H1 (cell line): ENCODE measurements around the gene XPO5. TPM values are rescaled to one million over a fixed set of nuclear protein-coding genes. Genes with fewer than 3 reads are reported as not detected.

Experiments
- CTCF ChIA-PET: fragments of 300-600 bp; sonication (Branson Sonifier 250); formaldehyde crosslinking; loops from one replicate; lab custom pipeline; 2021; ENCODE audit not compliant: partially characterized antibody; lab: Charles Lee
- POLR2A ChIA-PET: fragments of 300-600 bp; sonication (Branson Sonifier 250); formaldehyde crosslinking; loops from one replicate; lab custom pipeline; 2021; ENCODE audit warnings: inconsistent platforms; ENCODE audit not compliant: partially characterized antibody; lab: Charles Lee
- DNase-seq, 2 experiments: peaks; one replicate each; pipeline versions ENCODE4 v3.0.0 to v3.0.0-alpha.2; 2010 to 2022; ENCODE audit warnings: low spot score in 2 of 2, low read depth in 1 of 2, mixed read lengths in 1 of 2
- FAIRE-seq: peaks from 2 replicates; lab custom pipeline; 2011; peaks lifted over from hg19 to GRCh38; lab: Jason Lieb, UNC
- H2AFZ ChIP-seq: 2 replicates; pipeline ENCODE4 v1.8.1; 2012; ENCODE audit warnings: low read length, inconsistent platforms
- H2AK5ac ChIP-seq: 2 replicates; pipeline ENCODE4 v1.6.1; 2013; ENCODE audit warnings: low read depth, low read length
- H2BK120ac ChIP-seq: replicated peaks from 2 replicates; pipeline ENCODE3; 2013; ENCODE audit warnings: low read depth, low read length, inconsistent platforms
- H2BK12ac ChIP-seq: 2 replicates; pipeline ENCODE4 v1.6.1; 2013; ENCODE audit warnings: low read depth, low read length
- H2BK15ac ChIP-seq: 2 replicates; pipeline ENCODE4 v1.6.1; 2013; ENCODE audit warnings: low read length
- H2BK20ac ChIP-seq: 2 replicates; pipeline ENCODE4 v1.6.1; 2013; ENCODE audit warnings: low read length
- H2BK5ac ChIP-seq: 2 replicates; pipeline ENCODE4 v1.6.1; 2013; ENCODE audit warnings: low read depth, low read length
- H3K14ac ChIP-seq: 2 replicates; pipeline ENCODE4 v1.6.1; 2013; ENCODE audit warnings: inconsistent platforms; ENCODE audit not compliant: insufficient read length
- H3K18ac ChIP-seq: 2 replicates; pipeline ENCODE4 v1.6.1; 2013; ENCODE audit warnings: low read length; ENCODE audit errors: extremely low read depth
- H3K23ac ChIP-seq: 2 replicates; pipeline ENCODE4 v1.6.1; 2013; ENCODE audit warnings: inconsistent platforms; ENCODE audit not compliant: insufficient read length
- H3K23me2 ChIP-seq: 2 replicates; pipeline ENCODE4 v1.6.1; 2013; ENCODE audit warnings: low read depth, low read length
- H3K27ac ChIP-seq: 2 replicates; pipeline ENCODE4 v1.6.1; 2011; ENCODE audit warnings: low read depth, low read length, inconsistent platforms
- H3K27me3 ChIP-seq, 4 experiments: replicated peaks in 1 of 4; 1 replicate in 1 of 4; 2 replicates in 3 of 4; pipeline versions ENCODE4 v1.6.1 to v1.8.1; 2011 to 2013; ENCODE audit warnings: low read length in 3 of 4, mild to moderate bottlenecking in 3 of 4, inconsistent platforms in 2 of 4, mixed read lengths in 2 of 4, moderate library complexity in 1 of 4; ENCODE audit not compliant: control insufficient read depth in 3 of 4, insufficient read depth in 3 of 4; ENCODE audit errors: extremely low read depth in 1 of 4
- H3K36me3 ChIP-seq, 4 experiments: 2 replicates each; pipeline versions ENCODE4 v1.6.1 to v1.8.1; 2011 to 2013; ENCODE audit warnings: mild to moderate bottlenecking in 4 of 4, low read length in 3 of 4, moderate library complexity in 2 of 4, control low read depth in 1 of 4, inconsistent platforms in 1 of 4; ENCODE audit not compliant: insufficient read depth in 4 of 4, control insufficient read depth in 2 of 4
- H3K4ac ChIP-seq: replicated peaks from 2 replicates; pipeline ENCODE3; 2013; ENCODE audit warnings: low read length, low read depth, mixed read lengths, inconsistent platforms; ENCODE audit not compliant: insufficient read length
- H3K4me1 ChIP-seq, 4 experiments: replicated peaks in 1 of 4; 1 replicate in 1 of 4; 2 replicates in 3 of 4; pipeline versions ENCODE4 v1.6.1 to v1.8.1; 2011 to 2013; ENCODE audit warnings: low read length in 3 of 4, inconsistent platforms in 2 of 4, mixed read lengths in 1 of 4; ENCODE audit not compliant: insufficient read depth in 4 of 4, control insufficient read depth in 3 of 4
- H3K4me2 ChIP-seq, 2 experiments: 2 replicates each; pipeline versions ENCODE4 v1.6.1 to v1.8.1; 2011 to 2013; ENCODE audit warnings: low read depth in 2 of 2, low read length in 2 of 2, control low read depth in 1 of 2, inconsistent platforms in 1 of 2, mild to moderate bottlenecking in 1 of 2; ENCODE audit not compliant: insufficient read depth in 1 of 2
- H3K4me3 ChIP-seq, 4 experiments: fragments of 200-600, 300-600 bp in 1 of 4; sonication (generic), shearing (Covaris generic), sonication (Bioruptor Twin) in 1 of 4; 2 replicates each; pipeline versions ENCODE4 v1.5.1 to v1.8.1; 2011 to 2016; ENCODE audit warnings: low read length in 4 of 4, low read depth in 3 of 4, control low read depth in 2 of 4, inconsistent platforms in 2 of 4, mild to moderate bottlenecking in 2 of 4, mixed read lengths in 1 of 4, moderate library complexity in 1 of 4; ENCODE audit not compliant: insufficient read depth in 2 of 4; ENCODE audit errors: extremely low read depth in 1 of 4
- H3K56ac ChIP-seq: replicated peaks from 2 replicates; pipeline ENCODE3; 2013; ENCODE audit warnings: low read depth, mild to moderate bottlenecking, mixed read lengths, low read length, inconsistent platforms; ENCODE audit not compliant: insufficient read length
- H3K79me1 ChIP-seq: 2 replicates; pipeline ENCODE4 v1.6.1; 2013; ENCODE audit warnings: low read depth, low read length, control low read depth
- H3K79me2 ChIP-seq, 2 experiments: 2 replicates each; pipeline versions ENCODE4 v1.6.1 to v1.8.1; 2012 to 2013; ENCODE audit warnings: low read length in 2 of 2, mild to moderate bottlenecking in 2 of 2, inconsistent platforms in 1 of 2; ENCODE audit not compliant: insufficient read depth in 2 of 2, control insufficient read depth in 1 of 2
- H3K9ac ChIP-seq, 4 experiments: replicated peaks in 1 of 4; 1 replicate in 1 of 4; 2 replicates in 3 of 4; pipeline versions ENCODE4 v1.6.1 to v1.8.1; 2011 to 2013; ENCODE audit warnings: low read depth in 3 of 4, low read length in 3 of 4, control low read depth in 2 of 4, mild to moderate bottlenecking in 2 of 4, moderate library complexity in 2 of 4, inconsistent platforms in 1 of 4; ENCODE audit errors: extremely low read depth in 1 of 4
- H3K9me3 ChIP-seq, 2 experiments: 2 replicates each; pipeline versions ENCODE4 v1.6.1 to v1.8.1; 2012 to 2013; ENCODE audit warnings: mild to moderate bottlenecking in 2 of 2, moderate library complexity in 2 of 2, control low read depth in 1 of 2, inconsistent platforms in 1 of 2, low read depth in 1 of 2, low read length in 1 of 2, mixed read lengths in 1 of 2; ENCODE audit not compliant: insufficient read depth in 2 of 2
- H4K20me1 ChIP-seq, 2 experiments: replicated peaks in 1 of 2; 2 replicates each; pipeline versions ENCODE3 to v1.8.1; 2011 to 2013; ENCODE audit warnings: inconsistent platforms in 2 of 2, low read length in 2 of 2, mild to moderate bottlenecking in 1 of 2; ENCODE audit not compliant: insufficient read depth in 2 of 2, control insufficient read depth in 1 of 2
- H4K5ac ChIP-seq: 2 replicates; pipeline ENCODE4 v1.6.1; 2013; ENCODE audit warnings: low read length, low read depth, mixed read lengths, inconsistent platforms; ENCODE audit not compliant: insufficient read length
- H4K8ac ChIP-seq: 2 replicates; pipeline ENCODE4 v1.8.0; 2013; ENCODE audit warnings: mild to moderate bottlenecking, moderate library complexity, low read length, inconsistent platforms; ENCODE audit not compliant: insufficient read depth; ENCODE audit errors: extremely low read depth
- H4K91ac ChIP-seq: replicated peaks from 2 replicates; pipeline ENCODE3; 2013; ENCODE audit warnings: low read length, mixed read lengths, inconsistent platforms; ENCODE audit not compliant: insufficient read length
- BACH1 ChIP-seq: IDR thresholded peaks from 2 replicates; pipeline ENCODE4 v1.6.1; 2012; ENCODE audit warnings: low read length, improper control_type of control experiment
- CHD2 ChIP-seq: IDR thresholded peaks from 2 replicates; pipeline ENCODE4 v1.6.1; 2012; ENCODE audit warnings: low read length, improper control_type of control experiment
- CTBP2 ChIP-seq: IDR thresholded peaks from 2 replicates; pipeline ENCODE4 v1.7.0; 2011; ENCODE audit warnings: borderline replicate concordance, mild to moderate bottlenecking, moderate library complexity, mixed read lengths, low read length; ENCODE audit not compliant: insufficient read depth, insufficient read length
- EZH2 ChIP-seq: fragments of 200-600 bp; sonication (generic); IDR thresholded peaks from 2 replicates; pipeline ENCODE4 v1.7.1; 2012; ENCODE audit warnings: low read depth, mild to moderate bottlenecking, moderate library complexity, low read length, inconsistent platforms; ENCODE audit not compliant: severe bottlenecking
- JUN ChIP-seq: IDR thresholded peaks from 2 replicates; pipeline ENCODE4 v1.6.1; 2011; ENCODE audit warnings: low read depth, mild to moderate bottlenecking, improper control_type of control experiment, low read length
- KDM1A ChIP-seq: fragments of 200-600, 300-600 bp; sonication (generic); IDR thresholded peaks from 2 replicates; pipeline ENCODE4 v1.7.1; 2016; ENCODE audit warnings: mild to moderate bottlenecking, low read length, borderline replicate concordance
- POLR2A ChIP-seq, 2 experiments: IDR thresholded peaks; 1 replicate in 1 of 2; 2 replicates in 1 of 2; pipeline ENCODE4 v1.6.1; 2011; ENCODE audit warnings: low read depth in 2 of 2, low read length in 2 of 2, mild to moderate bottlenecking in 2 of 2; ENCODE audit errors: control extremely low read depth in 1 of 2
- SUZ12 ChIP-seq: fragments of 200-600 bp; sonication (generic); IDR thresholded peaks from 2 replicates; pipeline ENCODE4 v1.6.1; 2012; ENCODE audit warnings: mild to moderate bottlenecking, inconsistent platforms, low read length, moderate library complexity, mixed read lengths
- WGBS, 2 experiments: shearing (Covaris generic) in 1 of 2; methylation state at CpG; one replicate each; pipeline versions ENCODE4 v1.1.6 to v1.1.7; 2013 to 2015; ENCODE audit warnings: low lambda C conversion rate in 2 of 2, mixed read lengths in 2 of 2, inconsistent platforms in 1 of 2, low coverage in 1 of 2, missing lambda C conversion rate in 1 of 2; ENCODE audit not compliant: insufficient replicate concordance in 2 of 2, insufficient coverage in 1 of 2, insufficient read length in 1 of 2; ENCODE audit errors: extremely low coverage in 1 of 2, missing lambda C conversion rate in 1 of 2; 5-methylcytosine and 5-hydroxymethylcytosine counted together
- polyA plus RNA-seq, 7 experiments: library from polyadenylated mRNA; depleted of rRNA in 3 of 7; stranded (reverse) in 5 of 7; unstranded in 2 of 7; fragments of >200 nt in 5 of 7; fragments of 200-250 nt in 2 of 7; gene quantifications; 1 replicate in 5 of 7; 2 replicates in 1 of 7; 4 replicates in 1 of 7; pipeline versions ENCODE4 v1.2.1 to v1.2.3, GENCODE V29; 2011 to 2013; ENCODE audit warnings: missing spikeins in 2 of 7, mixed read lengths in 2 of 7
- total RNA-seq: library from RNA; stranded (reverse); fragmentation: NEBNext Ultra II Directional; extraction: Animal tissue kit (Norgen Biotek cat#: 25700); gene quantifications from 2 replicates; pipeline ENCODE4 v1.2.1, GENCODE V29; 2021
- TF ChIP-seq, protein P1 (sequence below): IDR thresholded peaks from 2 replicates; pipeline ENCODE4 v1.6.1; 2012; ENCODE audit warnings: inconsistent platforms
- TF ChIP-seq, protein P2 (sequence below): IDR thresholded peaks from 2 replicates; pipeline ENCODE4 v1.6.1; 2011; ENCODE audit warnings: low read depth, mild to moderate bottlenecking, low read length; ENCODE audit not compliant: insufficient read depth

XPO5 gene
- total and polyA plus RNA-seq, 2 of the 8 experiments (the other 6 are each of a cell fraction or from before 2014, with no cell fraction given) = 80.6 to 95.7 TPM

DNA sequence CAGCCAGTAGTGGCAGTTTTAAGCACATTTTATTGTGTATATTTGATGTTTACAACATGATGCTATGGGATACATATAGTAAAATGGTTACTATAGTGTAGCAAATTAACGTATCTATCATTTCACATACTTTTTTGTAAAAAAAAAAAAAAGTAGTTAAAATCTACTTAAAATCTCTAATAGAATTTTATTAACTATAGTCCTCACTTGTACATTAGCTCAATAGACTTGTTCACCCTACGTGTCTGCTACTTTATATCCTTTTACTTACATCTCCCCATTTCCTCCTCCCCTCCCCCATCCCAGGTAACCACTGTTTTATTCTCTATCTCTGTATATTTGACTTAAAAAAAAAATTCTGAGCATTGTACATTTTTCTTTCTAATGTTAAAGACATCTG is 30.2 kb upstream of the XPO5 start:
- Histone ChIP-seq H2BK5ac (no peak overlapping the region), H2BK120ac (no peak overlapping the region), H3K9ac (no peak overlapping the region), H4K8ac (no peak overlapping the region), H3K4me2 (no peak overlapping the region), H3K79me1 (no peaks in the 10 kb centered on the region), H4K91ac (no peak overlapping the region), H3K79me2 (no peaks in the 10 kb centered on the region), H4K20me1 (peaks cover 0 to 1% of the 10 kb centered on the region in 2 experiments), H2BK20ac (no peak overlapping the region), H2BK12ac (no peak overlapping the region), H4K5ac (no peak overlapping the region), H3K4me3 (no peak overlapping the region), H3K27me3 (no peaks in the 10 kb centered on the region), H3K56ac (no peak overlapping the region), H3K36me3 (peaks cover 2 to 9% (median 4%) of the 10 kb centered on the region in 4 experiments; a peak in 4 of 8 replicates), H3K9me3 (no peaks in the 10 kb centered on the region), H3K23me2 (no peaks in the 10 kb centered on the region), H2AFZ (no peak overlapping the region), H3K4ac (no peak overlapping the region), H3K18ac (no peak overlapping the region)
- no peak for DNase-seq
- 91% methylated on average over 2 of the region's 2 CpGs; no CpG with 5 or more reads in 1 of the 2 experiments for WGBS, 2 experiments
- POLR2A ChIA-PET = interaction anchor here (0.6 to 1.2 kb wide), 3 partner anchors 10 to 22 kb away, joined by 3 read pairs; no protein-coding TSS in a partner anchor
- no peak for TF ChIP-seq JUN
- TF ChIP-seq CHD2 = no peak
- TF ChIP-seq, protein P1, sequence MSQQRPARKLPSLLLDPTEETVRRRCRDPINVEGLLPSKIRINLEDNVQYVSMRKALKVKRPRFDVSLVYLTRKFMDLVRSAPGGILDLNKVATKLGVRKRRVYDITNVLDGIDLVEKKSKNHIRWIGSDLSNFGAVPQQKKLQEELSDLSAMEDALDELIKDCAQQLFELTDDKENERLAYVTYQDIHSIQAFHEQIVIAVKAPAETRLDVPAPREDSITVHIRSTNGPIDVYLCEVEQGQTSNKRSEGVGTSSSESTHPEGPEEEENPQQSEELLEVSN = no peak
- no peak for TF ChIP-seq KDM1A
- no peak for TF ChIP-seq POLR2A (IDR thresholded peaks at IDR 0.05; ENCODE audit: control extremely low read depth in 1 of 2, low read depth in 2 of 2, low read length in 2 of 2)
- no peak for TF ChIP-seq SUZ12
- TF ChIP-seq CTBP2 = no peak
- TF ChIP-seq BACH1 = no peak
- TF ChIP-seq EZH2 = no peak
- TF ChIP-seq, protein P2, sequence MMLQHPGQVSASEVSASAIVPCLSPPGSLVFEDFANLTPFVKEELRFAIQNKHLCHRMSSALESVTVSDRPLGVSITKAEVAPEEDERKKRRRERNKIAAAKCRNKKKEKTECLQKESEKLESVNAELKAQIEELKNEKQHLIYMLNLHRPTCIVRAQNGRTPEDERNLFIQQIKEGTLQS = no peak
- TF ChIP-seq, all 59 proteins: peak for 0
- Histone ChIP-seq H3K4me1 (no peaks in the 10 kb centered on the region), H3K27ac (no peak overlapping the region), H2BK15ac (no peak overlapping the region), H3K14ac (no peak overlapping the region), H3K23ac (no peak overlapping the region), H2AK5ac (no peak overlapping the region)
- CTCF ChIA-PET = interaction anchor here (1.1 to 3.6 kb wide), 3 partner anchors 12 to 494 kb away, joined by 3 to 22 read pairs (median 3); no protein-coding TSS in a partner anchor
- no peak for FAIRE-seq
